ENCODE data around the gene CDK19.

GRCh38 chr6:110620065-110620464 is 195.2 kb downstream of the CDK19 start:
- TF ChIP-seq, protein P1, sequence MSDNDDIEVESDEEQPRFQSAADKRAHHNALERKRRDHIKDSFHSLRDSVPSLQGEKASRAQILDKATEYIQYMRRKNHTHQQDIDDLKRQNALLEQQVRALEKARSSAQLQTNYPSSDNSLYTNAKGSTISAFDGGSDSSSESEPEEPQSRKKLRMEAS (IDR thresholded peaks at IDR 0.05; ENCODE audit: low read depth) = no peak
- TF ChIP-seq RFX5 (IDR thresholded peaks at IDR 0.05; ENCODE audit: low read length) (no peak), EP300 (IDR thresholded peaks at IDR 0.05; ENCODE audit: borderline replicate concordance in 1 of 2, low read depth in 1 of 2, low read length in 1 of 2) (no peak), FOXJ3 (CRISPR knock-in tag; IDR thresholded peaks at IDR 0.05) (no peak), JUND (IDR thresholded peaks at IDR 0.05) (no peak)
- TF ChIP-seq, protein P2, sequence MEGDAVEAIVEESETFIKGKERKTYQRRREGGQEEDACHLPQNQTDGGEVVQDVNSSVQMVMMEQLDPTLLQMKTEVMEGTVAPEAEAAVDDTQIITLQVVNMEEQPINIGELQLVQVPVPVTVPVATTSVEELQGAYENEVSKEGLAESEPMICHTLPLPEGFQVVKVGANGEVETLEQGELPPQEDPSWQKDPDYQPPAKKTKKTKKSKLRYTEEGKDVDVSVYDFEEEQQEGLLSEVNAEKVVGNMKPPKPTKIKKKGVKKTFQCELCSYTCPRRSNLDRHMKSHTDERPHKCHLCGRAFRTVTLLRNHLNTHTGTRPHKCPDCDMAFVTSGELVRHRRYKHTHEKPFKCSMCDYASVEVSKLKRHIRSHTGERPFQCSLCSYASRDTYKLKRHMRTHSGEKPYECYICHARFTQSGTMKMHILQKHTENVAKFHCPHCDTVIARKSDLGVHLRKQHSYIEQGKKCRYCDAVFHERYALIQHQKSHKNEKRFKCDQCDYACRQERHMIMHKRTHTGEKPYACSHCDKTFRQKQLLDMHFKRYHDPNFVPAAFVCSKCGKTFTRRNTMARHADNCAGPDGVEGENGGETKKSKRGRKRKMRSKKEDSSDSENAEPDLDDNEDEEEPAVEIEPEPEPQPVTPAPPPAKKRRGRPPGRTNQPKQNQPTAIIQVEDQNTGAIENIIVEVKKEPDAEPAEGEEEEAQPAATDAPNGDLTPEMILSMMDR (IDR thresholded peaks at IDR 0.05) = no peak

Measured in SK-N-SH (cell line).